Right lung (tissue), 5 donors: Measurements from ENCODE around the gene ZBTB22. TPM values are rescaled to one million over a fixed set of nuclear protein-coding genes. Genes with fewer than 3 reads are reported as not detected.

Experiments
- polyA plus RNA-seq, 5 donors: library from polyadenylated mRNA; unstranded; fragments of 120-200 nt; gene quantifications; one replicate each; pipeline versions ENCODE4 v1.2.1 to v1.2.3, GENCODE V29; 2013; ENCODE audit warnings: inconsistent platforms in 1 of 5, low replicate concordance in 1 of 5; ENCODE audit not compliant: insufficient read length in 5 of 5, insufficient read depth in 1 of 5

ZBTB22 gene
- polyA plus RNA-seq, 5 donors: 22.3 to 28.0 (median 24.5) TPM

Other genes starting within 250 kb of the ZBTB22 start
- 10 to 100 TPM; 33.0 to 44.8 (median 33.5) TPM for gene HLA-DPA1, start 244.1 kb downstream of the ZBTB22 start, polyA plus RNA-seq
- 10 to 100 TPM; 20.2 to 28.5 (median 25.6) TPM for gene HLA-DPB1, start 241.8 kb downstream of the ZBTB22 start, polyA plus RNA-seq
- 10 to 100 TPM in 1 of 5 donors, 1 to 10 TPM in 4; 3.0 to 10.8 (median 3.8) TPM for gene COL11A2, start 125.3 kb downstream of the ZBTB22 start, polyA plus RNA-seq
- gene RXRB, start 117.1 kb downstream of the ZBTB22 start, polyA plus RNA-seq: 10 to 100 TPM; 56.7 to 69.7 (median 61.7) TPM
- 100 to 1,000 TPM in 1 of 5 donors, 10 to 100 TPM in 4; 73.8 to 100 (median 90.1) TPM for gene SLC39A7, start 116.9 kb downstream of the ZBTB22 start, polyA plus RNA-seq
- 10 to 100 TPM; 20.8 to 26.5 (median 21.7) TPM for gene HSD17B8, start 113.1 kb downstream of the ZBTB22 start, polyA plus RNA-seq
- gene RING1, start 109.2 kb downstream of the ZBTB22 start, polyA plus RNA-seq: 10 to 100 TPM; 46.9 to 70.0 (median 54.0) TPM
- 10 to 100 TPM; 74.4 to 88.8 (median 81.1) TPM for gene VPS52, start 45.9 kb downstream of the ZBTB22 start, polyA plus RNA-seq
- gene RPS18, start 45.7 kb downstream of the ZBTB22 start, polyA plus RNA-seq: 1,000 to 10,000 TPM; 3,696 to 4,775 (median 3,821) TPM
- 1 to 10 TPM; 3.3 to 4.8 (median 3.8) TPM for gene B3GALT4, start 40.6 kb downstream of the ZBTB22 start, polyA plus RNA-seq
- gene WDR46, start 28.5 kb downstream of the ZBTB22 start, polyA plus RNA-seq: 10 to 100 TPM; 50.7 to 80.1 (median 56.4) TPM
- 10 to 100 TPM; 47.1 to 61.3 (median 50.3) TPM for gene PFDN6, start 28.1 kb downstream of the ZBTB22 start, polyA plus RNA-seq
- gene RGL2, start 18.8 kb downstream of the ZBTB22 start, polyA plus RNA-seq: 100 to 1,000 TPM; 123 to 169 (median 149) TPM
- 10 to 100 TPM; 34.2 to 59.4 (median 43.6) TPM for gene TAPBP, start 3.7 kb downstream of the ZBTB22 start, polyA plus RNA-seq
- gene DAXX, start 5.2 kb upstream of the ZBTB22 start, polyA plus RNA-seq: 10 to 100 TPM; 45.1 to 57.5 (median 50.3) TPM
- 10 to 100 TPM; 28.6 to 72.8 (median 47.1) TPM for gene KIFC1, start 74.1 kb upstream of the ZBTB22 start, polyA plus RNA-seq
- gene PHF1, start 93.3 kb upstream of the ZBTB22 start, polyA plus RNA-seq: 10 to 100 TPM; 53.1 to 88.9 (median 82.8) TPM
- 100 to 1,000 TPM; 153 to 208 (median 171) TPM for gene CUTA, start 100.4 kb upstream of the ZBTB22 start, polyA plus RNA-seq
- gene SYNGAP1, start 102.3 kb upstream of the ZBTB22 start, polyA plus RNA-seq: 10 to 100 TPM; 35.2 to 47.4 (median 44.8) TPM
- gene ZBTB9, start 136.8 kb upstream of the ZBTB22 start, polyA plus RNA-seq: 10 to 100 TPM; 10.1 to 13.2 (median 10.6) TPM